ENCODE measurements around the gene CRIP1. TPM values are rescaled to one million over a fixed set of nuclear protein-coding genes. Genes with fewer than 3 reads are reported as not detected.

CRIP1 gene
- total RNA-seq, 4 donors from 2014 or later, result 11.2 to 57.9 (median 34.2) TPM

- WGBS, 2 donors (ENCODE audit: low coverage in 1 of 2), result 60 to 77% methylated on average over 1 to 6 of the region's 7 CpGs
Observed at GRCh38 chr14:105503296-105503640, 16.6 kb downstream of the CRIP1 start.

GRCh38 chr14:105503935-105504692 is 17.4 kb downstream of the CRIP1 start:
- Histone ChIP-seq H3K4me3 (no peak overlapping the region), H3K9me3 (no peaks in the 10 kb centered on the region), H3K36me3 (no peaks in the 10 kb centered on the region), H3K27ac (no peak overlapping the region), H3K4me1 (peaks cover 0 to under 1% (median 0%) of the 10 kb centered on the region in 3 donors), H3K27me3 (peaks cover 13% of the 10 kb centered on the region)
- TF ChIP-seq POLR2A (IDR thresholded peaks at IDR 0.05), result no peak
- TF ChIP-seq, protein P1, sequence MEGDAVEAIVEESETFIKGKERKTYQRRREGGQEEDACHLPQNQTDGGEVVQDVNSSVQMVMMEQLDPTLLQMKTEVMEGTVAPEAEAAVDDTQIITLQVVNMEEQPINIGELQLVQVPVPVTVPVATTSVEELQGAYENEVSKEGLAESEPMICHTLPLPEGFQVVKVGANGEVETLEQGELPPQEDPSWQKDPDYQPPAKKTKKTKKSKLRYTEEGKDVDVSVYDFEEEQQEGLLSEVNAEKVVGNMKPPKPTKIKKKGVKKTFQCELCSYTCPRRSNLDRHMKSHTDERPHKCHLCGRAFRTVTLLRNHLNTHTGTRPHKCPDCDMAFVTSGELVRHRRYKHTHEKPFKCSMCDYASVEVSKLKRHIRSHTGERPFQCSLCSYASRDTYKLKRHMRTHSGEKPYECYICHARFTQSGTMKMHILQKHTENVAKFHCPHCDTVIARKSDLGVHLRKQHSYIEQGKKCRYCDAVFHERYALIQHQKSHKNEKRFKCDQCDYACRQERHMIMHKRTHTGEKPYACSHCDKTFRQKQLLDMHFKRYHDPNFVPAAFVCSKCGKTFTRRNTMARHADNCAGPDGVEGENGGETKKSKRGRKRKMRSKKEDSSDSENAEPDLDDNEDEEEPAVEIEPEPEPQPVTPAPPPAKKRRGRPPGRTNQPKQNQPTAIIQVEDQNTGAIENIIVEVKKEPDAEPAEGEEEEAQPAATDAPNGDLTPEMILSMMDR (IDR thresholded peaks at IDR 0.05), result no peak
- no peak for TF ChIP-seq EP300 (IDR thresholded peaks at IDR 0.05)
- no peak for TF ChIP-seq POLR2AphosphoS5 (IDR thresholded peaks at IDR 0.05)
- no peak for ATAC-seq
- 68 to 75% methylated on average over 8 to 13 of the region's 29 CpGs for WGBS, 2 donors (ENCODE audit: low coverage in 1 of 2)

More at GRCh38 chr14:105503296-105503640, 16.6 kb downstream of the CRIP1 start:
- Histone ChIP-seq H3K4me1 (peaks cover 0 to 5% (median 0%) of the 10 kb centered on the region in 3 donors), H3K27me3 (peaks cover 5% of the 10 kb centered on the region), H3K4me3 (no peak overlapping the region), H3K27ac (no peak overlapping the region), H3K36me3 (no peaks in the 10 kb centered on the region), H3K9me3 (no peaks in the 10 kb centered on the region)
- TF ChIP-seq, protein P1 (IDR thresholded peaks at IDR 0.05), result no peak
- TF ChIP-seq EP300 (IDR thresholded peaks at IDR 0.05) (no peak), POLR2AphosphoS5 (IDR thresholded peaks at IDR 0.05) (no peak), POLR2A (IDR thresholded peaks at IDR 0.05) (no peak)
- no peak for ATAC-seq

DNA sequence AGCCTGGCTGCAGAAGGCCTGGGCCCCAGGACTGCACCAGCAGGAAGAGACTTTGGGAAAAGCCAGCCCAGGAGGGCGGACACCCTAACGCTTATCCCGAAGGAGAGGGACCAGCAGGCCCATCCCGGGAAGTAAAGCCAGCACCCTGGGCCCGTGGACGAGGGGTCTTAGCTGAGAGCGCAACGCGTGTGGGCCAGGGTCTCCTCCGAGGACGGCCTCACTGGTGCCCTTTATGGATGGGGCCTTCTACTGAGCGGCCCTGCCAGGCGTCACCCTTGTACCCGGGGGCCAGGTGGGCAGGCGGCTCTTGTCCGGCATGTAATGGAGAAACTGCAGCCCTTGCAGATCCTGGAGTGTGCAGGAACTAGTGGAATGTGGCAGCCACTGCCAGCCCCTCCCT is 18.4 kb downstream of the CRIP1 start:
- WGBS, 2 donors (ENCODE audit: low coverage in 1 of 2), result no CpG with 5 or more reads among the region's 16 CpGs
- H3K27ac ChIP-seq, result no peak overlapping the region
- H3K4me1 ChIP-seq, result no peaks in the 10 kb centered on the region
- no peak overlapping the region for H3K4me3 ChIP-seq
- TF ChIP-seq, protein P1 (IDR thresholded peaks at IDR 0.05), result no peak
- TF ChIP-seq EP300 (IDR thresholded peaks at IDR 0.05) (no peak), POLR2AphosphoS5 (IDR thresholded peaks at IDR 0.05) (no peak), POLR2A (IDR thresholded peaks at IDR 0.05) (no peak)
- no peak for ATAC-seq
- H3K27me3 ChIP-seq, result peaks cover 22% of the 10 kb centered on the region
- H3K9me3 ChIP-seq, result no peaks in the 10 kb centered on the region
- no peaks in the 10 kb centered on the region for H3K36me3 ChIP-seq

GRCh38 chr14:105507247-105507646 is 20.6 kb downstream of the CRIP1 start:
- no peaks in the 10 kb centered on the region for H3K36me3 ChIP-seq
- no peak overlapping the region for H3K27ac ChIP-seq
- H3K9me3 ChIP-seq, result no peaks in the 10 kb centered on the region
- TF ChIP-seq POLR2AphosphoS5 (IDR thresholded peaks at IDR 0.05), result no peak
- TF ChIP-seq, protein P1 (IDR thresholded peaks at IDR 0.05), result no peak
- TF ChIP-seq EP300 (IDR thresholded peaks at IDR 0.05), result no peak
- no peak for TF ChIP-seq POLR2A (IDR thresholded peaks at IDR 0.05)
- no peaks in the 10 kb centered on the region for H3K4me1 ChIP-seq
- no peak overlapping the region for H3K4me3 ChIP-seq
- 60 to 72% methylated on average over 1 to 9 of the region's 17 CpGs for WGBS, 2 donors (ENCODE audit: low coverage in 1 of 2)
- H3K27me3 ChIP-seq, result peaks cover 43% of the 10 kb centered on the region
- ATAC-seq, result no peak

DNA sequence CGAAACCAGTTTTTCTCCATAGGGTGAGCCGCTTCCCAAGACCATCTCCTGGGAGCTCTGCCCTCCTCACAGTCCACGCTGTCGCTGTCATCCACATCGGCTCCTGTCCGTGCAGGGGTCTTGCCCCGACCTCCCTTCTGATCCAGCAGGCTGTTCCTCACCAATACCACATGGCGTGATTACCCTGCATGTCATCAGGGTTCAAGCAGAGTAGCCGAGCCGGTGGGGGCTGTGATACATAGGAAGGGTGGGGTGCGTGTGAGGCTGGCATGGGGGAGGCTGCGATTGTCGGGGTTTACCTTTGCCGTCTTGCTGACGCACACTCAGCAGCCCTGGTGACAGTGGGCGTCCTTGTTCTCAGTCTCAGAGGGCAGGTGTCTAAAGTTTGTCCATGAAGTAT is 21.4 kb downstream of the CRIP1 start:
- H3K4me3 ChIP-seq, result no peak overlapping the region
- no peaks in the 10 kb centered on the region for H3K9me3 ChIP-seq
- TF ChIP-seq POLR2AphosphoS5 (IDR thresholded peaks at IDR 0.05) (no peak), EP300 (IDR thresholded peaks at IDR 0.05) (no peak), POLR2A (IDR thresholded peaks at IDR 0.05) (no peak)
- TF ChIP-seq, protein P1 (IDR thresholded peaks at IDR 0.05), result no peak
- ATAC-seq, result no peak
- no peaks in the 10 kb centered on the region for H3K4me1 ChIP-seq
- H3K27me3 ChIP-seq, result peaks cover 51% of the 10 kb centered on the region
- no peaks in the 10 kb centered on the region for H3K36me3 ChIP-seq
- WGBS, 2 donors (ENCODE audit: low coverage in 1 of 2), result 35 to 75% methylated on average over 2 to 16 of the region's 16 CpGs
- no peak overlapping the region for H3K27ac ChIP-seq
